SJSA1 (cell line): ENCODE data around the gene FRMPD4. TPM values are rescaled to one million over a fixed set of nuclear protein-coding genes. Genes with fewer than 3 reads are reported as not detected.
A peak's percentile ranks its signal among the peaks of the same experiment; 100 is the strongest.

ENCODE experiments used
- DNase-seq, 2 experiments: peaks; one replicate each; pipeline ENCODE4 v3.0.0-alpha.2; 2015 to 2020; ENCODE audit warnings: low spot score in 2 of 2, low read depth in 1 of 2
- H3K27ac ChIP-seq: fragments of 250-450 bp; sonication (Bioruptor Pico); 2 replicates; pipeline ENCODE4 v1.5.1; 2020; ENCODE audit warnings: mild to moderate bottlenecking, moderate library complexity
- H3K27me3 ChIP-seq: fragments of 250-450 bp; sonication (Bioruptor Pico); replicated peaks from 2 replicates; pipeline ENCODE4 v1.5.1; 2020; ENCODE audit warnings: mild to moderate bottlenecking, moderate library complexity
- H3K36me3 ChIP-seq: fragments of 250-450 bp; sonication (Bioruptor Pico); 2 replicates; pipeline ENCODE4 v1.5.1; 2020; ENCODE audit warnings: mild to moderate bottlenecking
- H3K4me1 ChIP-seq: fragments of 250-450 bp; sonication (Bioruptor Pico); replicated peaks from 2 replicates; pipeline ENCODE4 v1.6.1; 2021; ENCODE audit warnings: mild to moderate bottlenecking
- H3K4me3 ChIP-seq: fragments of 250-450 bp; sonication (Bioruptor Pico); 2 replicates; pipeline ENCODE4 v1.5.1; 2020; ENCODE audit warnings: mild to moderate bottlenecking
- H3K9me3 ChIP-seq: fragments of 250-450 bp; sonication (Bioruptor Pico); replicated peaks from 2 replicates; pipeline ENCODE4 v1.5.1; 2020; ENCODE audit warnings: mild to moderate bottlenecking
- total RNA-seq: library from RNA; depleted of rRNA; stranded (reverse); fragments of >200 nt; shearing (Covaris generic); gene quantifications from 2 replicates; pipeline ENCODE4 v1.2.3, GENCODE V29; 2014

Gene FRMPD4
- total RNA-seq, 1 experiment from 2014 or later = 0.03 TPM

DNA sequence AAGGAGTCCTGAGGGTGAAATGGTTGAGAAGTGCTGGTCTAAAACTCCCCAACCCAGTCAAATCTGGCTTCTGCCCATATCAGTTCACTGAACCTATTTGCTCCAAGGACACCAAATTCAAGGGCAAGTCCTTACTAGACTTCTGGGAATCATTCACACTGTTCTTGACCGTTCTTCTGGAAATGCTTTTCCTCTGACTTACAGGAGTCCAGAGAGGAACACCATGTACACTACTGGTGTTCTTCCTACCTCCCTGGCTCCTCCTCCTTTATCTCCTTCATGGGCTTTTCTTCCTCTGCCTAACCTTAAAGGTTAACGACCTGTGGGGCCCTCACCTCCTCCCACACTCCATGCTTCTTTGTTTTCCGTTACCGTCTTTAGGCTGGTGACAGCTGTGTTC is 281.3 kb downstream of the FRMPD4 start:
- H3K27ac ChIP-seq = no peak overlapping the region
- no peak overlapping the region for H3K4me3 ChIP-seq
- H3K36me3 ChIP-seq = no peaks in the 10 kb centered on the region
- DNase-seq = no peak
- no peaks in the 10 kb centered on the region for H3K9me3 ChIP-seq
- H3K27me3 ChIP-seq = no peaks in the 10 kb centered on the region
- peaks cover 7% of the 10 kb centered on the region; the same call in 1 of the 2 replicates for H3K4me1 ChIP-seq

DNA sequence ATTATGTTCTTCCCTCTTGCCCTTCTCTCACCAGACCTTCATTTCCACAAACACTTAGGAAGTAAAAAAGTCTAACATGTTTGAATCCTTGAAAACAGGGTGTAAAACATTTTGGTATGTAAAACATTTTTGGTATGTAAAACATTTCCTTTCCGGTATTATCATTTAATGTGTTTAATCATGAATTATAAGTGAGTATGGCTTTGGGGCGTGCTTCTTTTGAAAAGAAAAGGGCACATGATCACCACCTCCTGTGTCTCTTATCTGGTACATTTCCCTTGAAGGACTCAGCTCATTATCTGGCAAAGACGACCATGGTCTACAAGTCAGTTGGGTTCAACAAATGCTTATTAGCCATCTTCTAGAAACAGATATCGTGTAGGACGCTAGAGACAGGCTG is 283.6 kb downstream of the FRMPD4 start:
- H3K4me1 ChIP-seq = peaks cover 7% of the 10 kb centered on the region; the same call in 1 of the 2 replicates
- no peak overlapping the region for H3K4me3 ChIP-seq
- peak overlapping the region; percentile 31 for H3K27ac ChIP-seq
- no peaks in the 10 kb centered on the region for H3K36me3 ChIP-seq
- peak in 1 of 2 experiments; percentile 22 for DNase-seq
- no peaks in the 10 kb centered on the region for H3K9me3 ChIP-seq
- no peaks in the 10 kb centered on the region for H3K27me3 ChIP-seq

DNA sequence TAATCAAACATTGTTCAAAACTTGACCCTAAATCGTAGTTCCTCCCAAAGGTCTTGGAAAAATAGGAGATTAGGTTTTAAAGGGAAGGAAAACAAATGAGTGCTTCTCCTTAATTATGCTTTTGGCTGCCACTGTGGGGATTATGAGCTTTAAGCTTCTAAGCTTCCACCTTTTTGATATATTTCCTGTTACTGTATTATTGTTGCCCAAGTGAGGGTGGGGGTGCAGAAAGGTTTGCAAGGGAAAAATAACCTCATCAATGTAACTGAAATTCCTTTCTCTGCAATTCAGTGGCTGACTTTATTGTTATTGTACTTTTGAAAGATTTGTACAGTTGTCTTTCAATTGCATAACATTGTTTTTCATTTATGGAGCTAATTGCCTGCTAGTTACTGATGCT is 285.1 kb downstream of the FRMPD4 start:
- H3K4me1 ChIP-seq = peaks cover 7% of the 10 kb centered on the region; the same call in 1 of the 2 replicates
- no peak overlapping the region for H3K4me3 ChIP-seq
- no peak overlapping the region for H3K27ac ChIP-seq
- no peak for DNase-seq
- H3K27me3 ChIP-seq = no peaks in the 10 kb centered on the region
- no peaks in the 10 kb centered on the region for H3K9me3 ChIP-seq
- H3K36me3 ChIP-seq = no peaks in the 10 kb centered on the region

DNA sequence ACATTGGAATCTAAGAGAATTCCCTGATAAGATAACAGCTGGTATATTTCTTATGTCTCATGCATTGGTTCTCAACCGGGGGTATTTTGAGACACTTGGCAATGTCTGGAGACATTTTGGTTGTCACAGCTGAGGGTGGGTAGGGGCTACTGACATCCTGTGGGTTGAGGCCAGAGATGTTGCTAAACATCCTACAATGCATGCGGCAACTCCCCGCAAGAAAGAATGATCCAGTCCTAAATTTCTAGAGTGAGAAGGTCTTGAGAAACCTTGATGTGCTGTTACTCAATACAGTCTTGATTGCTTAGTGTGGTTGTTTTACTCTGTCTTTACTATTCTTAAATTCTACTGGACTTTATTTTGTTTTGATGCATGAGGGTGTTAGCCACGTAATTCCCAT is 287.2 kb downstream of the FRMPD4 start:
- DNase-seq = no peak
- peaks cover 7% of the 10 kb centered on the region; the same call in 1 of the 2 replicates for H3K4me1 ChIP-seq
- H3K9me3 ChIP-seq = no peaks in the 10 kb centered on the region
- no peaks in the 10 kb centered on the region for H3K36me3 ChIP-seq
- no peaks in the 10 kb centered on the region for H3K27me3 ChIP-seq
- H3K27ac ChIP-seq = no peak overlapping the region
- no peak overlapping the region for H3K4me3 ChIP-seq

DNA sequence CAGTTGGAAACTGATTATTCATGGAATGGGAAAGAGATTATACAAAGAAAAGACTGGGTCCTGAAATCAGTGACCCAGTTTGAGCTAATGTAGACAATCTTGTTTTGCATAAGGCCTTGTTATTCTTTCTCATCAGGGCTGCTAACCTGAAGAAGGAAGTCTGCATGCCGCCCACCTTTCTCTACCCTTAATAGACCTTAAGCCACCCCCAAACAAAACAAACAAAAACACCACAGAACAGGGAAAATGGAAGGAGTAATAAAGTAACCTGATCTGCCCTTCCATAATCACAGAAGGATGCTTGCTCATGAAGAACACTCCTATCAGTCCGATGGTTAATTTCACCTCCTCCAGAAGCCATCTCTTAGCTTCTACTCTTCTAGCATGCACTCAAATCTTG is 288.1 kb downstream of the FRMPD4 start:
- peaks cover 5% of the 10 kb centered on the region; the same call in 1 of the 2 replicates for H3K4me1 ChIP-seq
- no peak for DNase-seq
- H3K27me3 ChIP-seq = no peaks in the 10 kb centered on the region
- H3K9me3 ChIP-seq = no peaks in the 10 kb centered on the region
- no peak overlapping the region for H3K4me3 ChIP-seq
- no peak overlapping the region for H3K27ac ChIP-seq
- H3K36me3 ChIP-seq = no peaks in the 10 kb centered on the region

DNA sequence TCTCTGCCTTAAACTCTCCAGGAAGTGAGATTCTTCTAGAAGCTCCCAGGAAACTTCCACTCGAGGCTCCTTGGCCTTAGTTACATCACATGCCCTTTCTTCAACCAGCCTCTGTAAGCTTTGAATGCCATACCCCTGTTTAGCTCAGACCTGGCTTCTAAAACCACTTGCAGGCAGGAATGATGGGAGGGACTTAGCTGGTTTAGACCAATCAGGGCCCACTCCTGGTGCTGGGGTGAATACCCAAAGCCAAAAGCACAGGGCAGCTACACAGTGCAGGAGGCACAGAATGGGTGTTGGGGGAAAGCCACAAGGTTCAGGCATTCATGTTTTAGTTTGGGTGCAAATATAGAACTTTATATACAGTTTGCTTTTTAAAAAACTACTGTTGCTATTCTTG is 296.2 kb downstream of the FRMPD4 start:
- Histone ChIP-seq H3K27me3 (no peaks in the 10 kb centered on the region), H3K4me3 (no peak overlapping the region), H3K36me3 (no peaks in the 10 kb centered on the region), H3K9me3 (no peaks in the 10 kb centered on the region), H3K4me1 (no peaks in the 10 kb centered on the region), H3K27ac (no peak overlapping the region)
- no peak for DNase-seq

DNA sequence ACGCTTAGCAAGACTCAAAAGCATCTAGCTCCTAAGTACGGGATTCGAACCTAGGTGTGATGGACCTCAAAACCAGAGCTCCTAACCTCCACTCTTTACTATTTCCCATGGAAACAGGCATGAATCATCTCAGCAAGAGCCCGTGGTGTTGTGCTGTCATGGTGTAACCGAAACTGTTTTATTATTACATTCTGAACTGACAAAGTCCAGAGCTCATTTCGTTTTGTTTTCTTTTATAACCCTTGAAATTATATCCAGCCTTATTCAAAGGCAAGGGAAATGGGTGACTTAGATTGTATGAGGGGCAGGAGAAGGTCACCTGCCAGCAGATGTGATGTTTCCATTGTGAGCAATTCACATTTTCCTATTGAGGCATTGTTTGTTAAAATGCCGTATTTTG is 301.1 kb downstream of the FRMPD4 start:
- DNase-seq = no peak
- no peak overlapping the region for H3K4me3 ChIP-seq

DNA sequence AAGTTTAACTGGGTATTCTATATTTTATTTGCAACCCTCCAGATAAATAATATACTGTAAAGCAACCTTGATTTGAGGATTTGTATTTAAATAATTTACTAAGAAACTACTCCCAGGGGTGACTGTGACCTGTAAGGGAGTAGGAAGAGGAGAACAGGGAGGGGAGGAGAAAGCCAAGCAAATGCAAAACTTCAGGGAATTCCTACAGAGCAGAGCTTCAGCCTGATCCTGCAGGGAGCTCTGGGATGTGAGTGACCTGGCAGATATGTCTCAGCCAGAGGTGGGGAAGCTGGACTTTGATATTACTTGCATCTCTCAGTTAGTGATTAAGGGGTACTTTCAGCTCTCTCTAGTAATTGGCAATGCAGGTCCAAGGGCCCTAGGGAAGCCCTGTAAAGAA is 302.0 kb downstream of the FRMPD4 start:
- no peaks in the 10 kb centered on the region for H3K36me3 ChIP-seq
- DNase-seq = no peak
- no peaks in the 10 kb centered on the region for H3K9me3 ChIP-seq
- no peak overlapping the region for H3K27ac ChIP-seq
- H3K4me1 ChIP-seq = no peaks in the 10 kb centered on the region; the same call in 1 of the 2 replicates
- no peaks in the 10 kb centered on the region for H3K27me3 ChIP-seq
- no peak overlapping the region for H3K4me3 ChIP-seq

More for the DNA sequence above, 301.1 kb downstream of the FRMPD4 start:
- no peak overlapping the region for H3K27ac ChIP-seq
- no peaks in the 10 kb centered on the region for H3K36me3 ChIP-seq
- no peaks in the 10 kb centered on the region for H3K27me3 ChIP-seq
- no peaks in the 10 kb centered on the region; the same call in 1 of the 2 replicates for H3K4me1 ChIP-seq
- no peaks in the 10 kb centered on the region for H3K9me3 ChIP-seq

DNA sequence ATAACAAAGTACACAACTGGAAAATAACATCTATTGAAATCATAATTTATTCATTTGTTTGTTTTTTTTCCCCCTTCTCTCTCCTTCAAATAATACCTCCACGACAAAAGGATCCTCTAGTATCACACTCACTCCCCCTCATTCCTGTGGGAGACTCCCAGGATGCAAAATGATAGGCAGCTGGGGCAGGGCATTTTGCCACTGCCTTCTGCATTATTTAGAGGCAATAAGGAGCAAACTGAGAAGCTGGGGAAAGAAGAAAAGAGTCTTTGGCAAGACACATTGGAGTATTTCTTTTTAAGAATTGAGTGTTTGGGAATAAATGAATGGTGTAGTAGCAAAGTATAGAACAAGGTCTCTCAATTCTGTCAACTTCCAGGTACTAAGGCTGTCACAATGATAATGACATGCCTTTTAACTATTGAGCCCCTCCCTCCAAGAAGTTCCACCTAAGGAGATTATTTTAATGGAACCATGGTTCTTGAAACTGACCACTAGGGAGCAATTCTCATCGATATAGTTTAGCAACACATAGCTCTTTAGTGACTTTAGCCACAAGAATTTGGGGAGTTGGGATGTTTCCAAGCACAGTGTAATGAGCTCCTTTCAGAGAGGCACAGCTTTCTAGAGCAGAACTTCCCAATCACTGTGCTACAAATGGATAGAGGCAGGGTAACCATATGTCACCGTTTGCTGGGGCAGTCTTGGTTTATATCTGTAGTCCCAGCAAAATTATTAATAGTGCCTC is 303.3 kb downstream of the FRMPD4 start:
- peaks cover under 1% of the 10 kb centered on the region for H3K4me1 ChIP-seq
- no peak overlapping the region for H3K27ac ChIP-seq
- H3K4me3 ChIP-seq = no peak overlapping the region
- H3K9me3 ChIP-seq = no peaks in the 10 kb centered on the region
- H3K36me3 ChIP-seq = no peaks in the 10 kb centered on the region
- DNase-seq = peak in 1 of 2 experiments; percentile 9
- H3K27me3 ChIP-seq = no peaks in the 10 kb centered on the region

DNA sequence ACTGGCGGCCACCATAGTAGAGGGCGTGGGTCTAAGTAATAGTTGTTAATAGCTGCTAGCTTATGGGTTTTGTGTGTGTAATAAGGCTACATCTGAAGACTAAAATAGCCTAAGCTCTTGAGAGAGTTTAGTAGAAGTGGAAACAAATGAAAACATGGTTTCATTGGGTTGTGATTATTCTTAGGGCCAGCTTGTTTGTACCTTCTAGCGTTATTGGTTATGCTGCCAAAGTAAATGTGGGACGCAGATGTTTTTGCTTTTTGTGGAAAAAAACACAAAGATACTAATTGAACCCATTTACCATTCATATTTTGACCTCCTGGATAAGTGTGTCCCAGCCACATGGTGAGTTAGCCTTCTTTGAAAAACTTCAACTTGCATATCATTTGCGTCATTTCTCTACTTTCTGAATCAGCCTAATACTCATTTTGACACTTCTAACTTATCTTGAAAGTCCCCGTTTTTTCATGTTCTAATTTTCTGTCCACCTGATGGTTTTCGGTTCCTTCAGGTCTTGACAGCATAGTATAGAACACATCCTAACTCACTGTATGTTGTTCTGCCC is 305.3 kb downstream of the FRMPD4 start:
- H3K27me3 ChIP-seq = no peaks in the 10 kb centered on the region
- peaks cover 12% of the 10 kb centered on the region for H3K4me1 ChIP-seq
- H3K27ac ChIP-seq = no peak overlapping the region
- H3K36me3 ChIP-seq = no peaks in the 10 kb centered on the region
- DNase-seq = no peak
- no peaks in the 10 kb centered on the region for H3K9me3 ChIP-seq
- no peak overlapping the region for H3K4me3 ChIP-seq

DNA sequence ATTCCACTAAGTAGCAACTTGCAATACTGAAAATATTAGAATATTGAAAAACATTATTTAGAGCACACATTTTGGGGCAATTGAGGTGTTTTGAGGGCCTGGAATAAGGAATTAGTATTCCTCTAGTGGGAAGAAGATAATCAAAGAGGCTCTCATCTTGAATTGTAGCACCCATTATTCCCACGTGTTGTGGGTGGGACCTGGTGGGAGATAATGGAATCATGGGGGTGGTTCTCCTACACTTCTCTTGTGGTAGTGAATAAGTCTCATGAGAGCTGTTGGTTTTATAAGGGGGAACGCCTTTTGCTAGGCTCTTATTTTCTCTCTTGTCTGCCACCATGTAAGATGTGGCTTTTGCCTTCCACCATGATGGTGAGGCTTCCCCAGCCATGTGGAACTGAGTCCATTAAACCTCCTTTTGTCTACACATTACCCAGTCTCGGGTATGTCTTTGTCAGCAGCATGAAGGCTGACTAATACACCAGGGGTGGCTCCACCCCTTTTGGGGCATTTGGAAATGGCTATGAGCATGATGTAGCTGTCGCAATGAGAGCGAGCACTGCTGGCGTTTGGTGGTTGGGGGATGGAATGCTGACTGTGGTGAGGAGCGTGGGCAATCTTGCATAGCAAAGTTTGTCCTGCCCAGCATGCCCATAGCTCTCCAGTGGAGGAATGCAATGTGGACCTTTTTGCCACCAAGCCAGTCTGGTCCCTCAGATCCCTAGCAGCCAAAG is 308.2 kb downstream of the FRMPD4 start:
- no peaks in the 10 kb centered on the region for H3K36me3 ChIP-seq
- H3K27ac ChIP-seq = peak overlapping the region; percentile 63
- H3K27me3 ChIP-seq = no peaks in the 10 kb centered on the region
- H3K9me3 ChIP-seq = no peaks in the 10 kb centered on the region
- H3K4me3 ChIP-seq = no peak overlapping the region
- peaks cover 12% of the 10 kb centered on the region for H3K4me1 ChIP-seq
- DNase-seq = peak; percentile 0 to 26

DNA sequence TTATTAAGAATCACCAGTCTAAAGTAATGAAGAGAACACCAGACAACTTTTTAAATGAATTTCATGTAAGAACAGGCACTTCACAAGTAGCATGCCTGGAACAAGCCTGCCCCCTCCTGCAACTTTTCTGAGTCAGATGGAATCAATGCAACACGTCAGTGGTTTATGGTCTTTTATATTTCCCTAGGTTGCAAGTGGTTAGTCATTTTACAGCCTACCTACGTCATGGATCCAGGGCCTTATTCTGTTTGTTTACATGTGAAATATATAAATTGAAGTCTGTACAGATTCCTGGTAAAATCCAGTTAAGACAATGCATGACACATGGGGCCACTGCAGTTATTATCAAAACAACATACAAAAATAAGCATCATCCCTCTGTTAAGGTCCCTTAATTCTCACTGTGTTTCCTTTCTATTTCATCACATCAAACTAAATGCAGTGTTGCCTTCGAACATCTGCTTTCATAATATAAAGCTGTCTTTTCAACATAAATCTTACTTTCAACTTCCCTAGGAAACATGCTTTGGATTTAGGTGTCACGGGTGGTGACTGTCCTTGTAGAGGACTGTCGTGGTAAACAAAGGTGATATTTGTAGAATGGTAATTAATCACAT is 309.3 kb downstream of the FRMPD4 start:
- Histone ChIP-seq H3K27ac (peak overlapping the region; percentile 63), H3K4me3 (no peak overlapping the region), H3K27me3 (no peaks in the 10 kb centered on the region), H3K4me1 (peaks cover 12% of the 10 kb centered on the region), H3K36me3 (no peaks in the 10 kb centered on the region), H3K9me3 (no peaks in the 10 kb centered on the region)
- peak; percentile 45 to 46 for DNase-seq

DNA sequence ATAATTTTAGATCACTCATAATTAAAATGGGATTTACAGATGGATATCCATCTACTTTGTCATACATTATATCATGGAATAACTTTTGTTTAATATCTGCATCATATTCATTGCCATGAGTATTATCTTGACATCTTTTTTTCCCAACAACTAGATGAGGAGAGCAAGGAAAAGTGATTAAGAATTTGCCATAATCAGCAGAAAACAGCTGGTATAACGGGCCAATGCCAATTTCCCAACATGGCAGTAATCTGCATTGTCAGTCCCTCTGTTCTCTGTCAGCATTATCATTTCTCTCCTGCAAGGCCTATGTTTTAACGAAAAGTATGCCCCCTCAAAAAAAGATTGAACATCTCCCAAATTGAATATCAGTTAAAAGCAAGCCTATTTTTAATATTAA is 314.0 kb downstream of the FRMPD4 start:
- DNase-seq = no peak
- Histone ChIP-seq H3K27me3 (no peaks in the 10 kb centered on the region), H3K9me3 (no peaks in the 10 kb centered on the region), H3K4me1 (peaks cover 4% of the 10 kb centered on the region), H3K4me3 (no peak overlapping the region), H3K27ac (no peak overlapping the region), H3K36me3 (no peaks in the 10 kb centered on the region)

DNA sequence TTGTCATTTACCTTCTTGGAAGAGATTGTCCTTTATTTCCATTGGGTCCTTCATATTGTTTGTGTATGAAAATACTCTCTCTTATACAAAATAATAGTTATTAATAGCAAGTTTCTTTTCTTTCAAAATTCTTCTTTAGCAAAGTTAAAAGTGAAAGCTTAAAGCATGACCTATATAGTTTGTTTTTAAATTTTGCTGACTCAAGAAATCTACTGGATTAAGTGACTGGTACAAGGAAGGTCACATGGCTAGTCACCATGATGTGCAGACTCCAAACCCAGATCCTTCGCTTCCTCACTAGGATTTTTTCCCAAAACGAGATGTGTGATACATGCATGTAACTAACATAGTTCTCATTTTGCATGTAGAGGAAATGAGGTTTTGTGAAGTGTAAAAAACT is 322.7 kb downstream of the FRMPD4 start:
- H3K27me3 ChIP-seq = no peaks in the 10 kb centered on the region
- no peak overlapping the region for H3K4me3 ChIP-seq
- no peaks in the 10 kb centered on the region for H3K9me3 ChIP-seq
- H3K4me1 ChIP-seq = no peaks in the 10 kb centered on the region
- DNase-seq = no peak
- H3K36me3 ChIP-seq = no peaks in the 10 kb centered on the region
- H3K27ac ChIP-seq = no peak overlapping the region
